ENCODE measurements around the gene TIFAB. TPM values are rescaled to one million over a fixed set of nuclear protein-coding genes. Genes with fewer than 3 reads are reported as not detected.
A peak's percentile ranks its signal among the peaks of the same experiment; 100 is the strongest.

TIFAB gene
- total RNA-seq, 1 donor from 2014 or later, result not detected

DNA sequence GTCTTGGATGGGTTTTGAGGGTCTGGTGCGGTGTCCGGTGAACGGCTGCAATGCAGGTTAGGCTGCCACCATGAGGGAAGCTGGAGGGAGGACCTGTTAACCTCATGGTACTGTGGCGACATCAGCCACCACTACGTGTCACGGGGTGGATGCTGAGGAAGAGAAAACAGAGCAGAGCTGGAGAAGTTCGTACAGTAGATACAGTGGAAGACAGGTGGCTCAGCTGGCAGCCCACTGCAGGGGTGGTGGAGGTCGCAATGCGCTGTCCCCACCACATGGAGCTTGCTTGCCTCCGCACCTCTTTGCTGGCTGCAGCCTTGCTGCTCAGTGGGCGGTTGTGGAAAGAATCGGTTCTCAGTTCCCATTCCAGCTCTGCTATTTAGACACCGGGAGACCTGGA, 7.8 kb downstream of the TIFAB start:
- no peak for DNase-seq (ENCODE audit: low read depth, low spot score)

DNA sequence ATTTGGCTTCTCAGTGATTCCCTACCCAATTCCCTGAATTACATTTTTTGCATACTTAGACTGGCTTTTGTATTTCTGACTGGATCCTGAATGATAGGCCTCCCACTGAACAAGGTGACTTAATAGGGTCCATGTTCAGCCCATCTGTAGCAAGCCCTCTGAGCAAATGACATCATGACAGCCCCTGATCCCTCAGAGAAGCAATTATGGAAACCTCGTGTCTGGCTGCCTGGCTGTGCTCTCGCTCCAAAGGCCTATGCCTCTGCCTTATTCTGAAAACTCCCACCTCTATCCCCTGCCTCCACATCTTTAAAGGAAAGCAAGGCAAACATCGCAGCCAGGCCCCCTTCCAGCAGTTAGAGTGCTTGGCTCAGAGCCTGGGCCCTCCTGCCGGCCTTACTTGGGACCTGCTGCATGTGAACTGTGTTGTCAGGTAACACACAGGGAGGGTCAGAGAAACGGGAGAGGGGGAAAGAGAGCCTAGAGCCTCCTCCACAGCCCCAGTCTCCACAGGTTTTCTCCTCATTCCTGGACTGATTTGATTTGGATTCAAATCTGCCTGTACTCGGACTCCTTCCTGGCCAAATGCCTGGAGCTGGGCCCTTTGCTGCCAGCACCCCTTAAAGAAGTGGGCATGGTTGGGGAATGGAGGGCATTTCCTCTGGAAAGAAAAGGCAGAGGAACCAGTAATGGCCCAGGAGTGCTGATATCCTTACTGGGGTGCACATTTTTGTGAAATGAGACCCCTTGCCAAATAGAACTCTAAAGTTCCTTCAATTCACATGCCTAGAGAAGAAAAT, 8.8 kb downstream of the TIFAB start:
- DNase-seq (ENCODE audit: low read depth, low spot score), result no peak

DNA sequence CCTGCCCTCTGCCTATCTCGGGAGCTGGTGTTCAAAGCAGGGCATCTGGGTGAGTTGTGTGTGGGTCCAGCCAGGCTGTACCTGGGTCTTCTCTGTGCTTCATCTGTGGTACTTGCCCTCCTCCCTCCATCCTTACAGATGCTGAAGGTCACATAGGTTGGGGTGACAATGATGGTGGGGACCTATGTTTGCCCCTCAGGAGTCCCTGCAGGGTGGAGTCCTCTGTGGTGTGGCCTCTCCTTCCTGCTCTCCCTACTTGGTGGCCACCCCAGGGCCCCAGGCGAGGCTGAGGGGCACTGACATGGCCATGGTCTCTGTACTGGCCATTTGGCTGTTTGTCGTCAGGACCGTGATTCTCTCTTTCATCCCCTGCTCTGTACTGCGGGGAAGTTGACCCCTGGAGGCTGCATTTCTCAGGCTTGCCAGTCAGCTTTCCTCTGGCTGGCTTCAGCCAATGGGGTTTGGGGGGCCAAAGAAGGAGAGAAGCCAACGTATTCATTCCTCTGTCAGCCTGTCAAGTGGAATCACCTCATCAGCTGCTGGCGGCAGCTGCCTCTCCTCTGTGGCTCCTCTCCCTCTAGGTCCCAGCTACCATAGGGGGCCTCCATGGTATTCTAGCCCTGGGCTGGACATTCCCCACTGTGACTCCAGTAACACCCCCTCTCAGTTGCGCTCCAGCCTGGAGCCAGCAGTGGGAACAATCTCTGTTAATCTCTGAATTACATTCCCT, 9.6 kb downstream of the TIFAB start:
- DNase-seq (ENCODE audit: low read depth, low spot score), result no peak

DNA sequence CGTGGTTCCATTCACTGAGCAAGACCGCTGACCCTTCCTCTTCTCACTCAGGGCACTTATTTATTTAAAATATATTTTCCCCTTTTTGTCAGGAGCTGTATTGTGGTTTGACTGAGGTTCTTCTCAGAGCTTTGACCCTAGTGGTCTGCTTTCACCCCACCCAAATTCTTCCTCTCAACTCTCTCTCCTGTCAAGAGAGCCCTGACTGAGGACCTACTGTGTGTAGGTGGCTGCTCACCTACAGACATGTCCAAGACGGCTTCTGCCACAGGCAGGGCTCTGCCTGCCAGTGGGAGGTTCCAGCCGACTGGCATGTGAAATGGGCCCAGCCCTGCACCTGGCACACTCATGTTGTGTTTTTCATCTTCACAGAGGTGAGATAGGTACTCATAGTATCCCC, 10.2 kb downstream of the TIFAB start:
- no peak for DNase-seq (ENCODE audit: low read depth, low spot score)

DNA sequence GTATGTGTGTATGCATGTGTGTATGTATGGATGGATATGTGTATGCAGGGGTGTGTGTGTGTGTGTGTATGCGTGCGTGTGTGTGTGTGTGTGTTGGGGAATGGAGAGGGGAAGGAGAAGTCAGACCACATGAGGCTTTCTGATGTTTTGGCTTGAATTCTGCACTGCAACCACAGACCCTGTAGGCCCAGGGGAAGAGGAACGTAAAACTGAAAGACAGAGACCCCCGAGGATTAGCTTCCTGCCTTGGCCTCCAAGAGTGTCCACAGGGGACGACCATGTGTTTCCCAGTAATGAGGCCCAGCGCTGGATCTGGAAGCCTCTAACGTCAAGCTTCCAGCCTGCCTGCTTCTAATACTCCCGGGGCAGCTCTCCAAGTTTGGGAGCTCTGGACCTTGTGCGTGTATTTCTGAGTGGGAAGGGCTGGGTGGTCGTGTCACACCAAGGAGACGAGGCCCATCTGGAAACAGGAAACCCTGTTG, 10.8 kb downstream of the TIFAB start:
- DNase-seq (ENCODE audit: low read depth, low spot score), result no peak

DNA sequence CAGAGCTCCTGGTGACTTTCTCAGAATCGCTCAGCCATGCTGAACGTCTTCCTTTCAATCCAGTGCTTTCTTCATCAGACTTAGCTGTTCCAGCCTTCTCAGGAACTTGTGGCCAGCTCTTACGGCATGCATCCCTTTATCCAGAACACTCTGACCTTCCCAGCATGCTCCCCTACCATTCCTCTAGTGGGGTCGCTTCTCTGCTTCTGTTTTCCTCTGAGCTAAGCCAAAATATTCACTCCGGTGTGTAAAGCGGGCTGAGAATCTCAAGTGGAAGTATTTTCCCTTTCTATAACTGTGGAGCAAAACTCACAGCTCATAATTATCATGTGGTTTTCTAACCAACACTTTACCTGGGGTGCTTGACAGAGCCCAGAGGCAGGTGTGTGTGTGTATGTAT, 11.2 kb downstream of the TIFAB start:
- no peak for DNase-seq (ENCODE audit: low read depth, low spot score)

DNA sequence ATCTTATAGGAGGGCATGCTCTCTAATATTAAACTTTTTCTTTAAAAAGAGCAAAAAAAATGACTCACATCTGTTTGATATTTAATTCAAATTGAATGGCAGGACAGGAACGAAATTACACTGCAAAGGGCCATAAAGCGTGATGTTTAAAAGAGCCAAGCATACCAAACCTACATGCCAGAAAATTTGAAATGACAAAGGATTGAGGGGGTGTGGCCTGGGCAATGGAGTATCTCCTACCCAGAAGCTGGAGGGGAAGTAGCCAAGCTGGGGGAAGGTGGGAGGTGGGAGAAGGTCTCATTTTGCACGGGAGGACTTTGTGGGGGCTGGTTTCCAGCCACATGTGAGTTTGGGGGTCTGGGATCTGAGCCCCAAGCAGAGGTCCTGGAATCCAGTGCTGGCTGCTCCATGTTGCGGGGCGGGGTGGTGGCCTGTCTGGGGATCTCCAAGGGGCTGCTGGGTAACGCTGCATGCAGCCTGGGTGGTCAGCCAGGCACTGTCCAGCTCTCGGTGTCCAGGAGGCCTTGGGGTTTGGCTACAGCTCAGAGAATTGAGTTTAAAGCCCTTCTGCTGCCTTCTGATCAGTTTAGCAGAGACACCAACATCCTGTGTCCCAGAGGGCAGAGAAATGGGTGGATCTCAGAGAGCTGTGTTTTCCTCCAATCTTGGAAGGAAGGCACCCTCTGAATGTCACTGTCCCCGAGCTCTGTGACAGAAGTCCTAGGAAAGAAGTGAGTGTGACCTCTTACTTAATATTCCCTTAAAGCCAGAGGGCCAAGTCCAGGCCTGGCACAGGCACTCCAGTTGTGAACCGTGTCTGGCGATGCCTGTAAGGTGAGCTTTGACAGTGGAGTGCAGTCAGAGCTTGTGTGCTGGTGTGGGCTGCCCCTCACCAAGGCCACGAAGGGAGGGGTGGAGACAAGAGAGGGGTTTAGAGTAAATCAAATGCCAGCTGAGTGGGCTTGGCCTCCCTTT, 12.6 kb downstream of the TIFAB start:
- no peak for DNase-seq (ENCODE audit: low read depth, low spot score)

DNA sequence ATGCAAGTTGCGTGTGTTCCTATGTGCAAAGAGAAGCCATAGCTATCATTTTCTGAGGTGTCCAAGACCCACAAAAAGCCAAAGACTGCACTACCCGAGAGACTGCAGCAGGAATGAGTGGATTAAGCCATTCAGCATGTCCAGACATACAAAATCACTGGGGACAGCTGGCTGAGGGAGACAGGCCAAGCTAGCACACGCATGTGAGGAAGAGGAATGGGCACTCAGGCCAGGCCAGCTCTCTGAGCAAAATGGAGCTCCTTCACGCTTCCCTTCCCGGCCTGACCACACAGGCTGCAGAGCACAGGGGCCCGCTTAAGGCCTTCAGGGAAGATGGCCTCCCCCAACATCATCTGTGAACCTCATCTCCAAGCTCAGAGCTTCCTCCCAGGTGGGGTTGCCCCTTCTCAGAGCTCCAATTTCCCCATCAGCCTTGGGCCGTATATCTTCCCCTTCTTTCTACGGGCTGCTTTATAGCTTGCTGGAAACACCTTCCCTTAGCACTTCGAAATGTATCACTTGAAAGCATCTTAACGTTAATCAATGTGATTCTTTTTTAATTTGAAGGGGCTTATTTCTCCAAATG, 13.4 kb downstream of the TIFAB start:
- no peak for DNase-seq (ENCODE audit: low read depth, low spot score)

DNA sequence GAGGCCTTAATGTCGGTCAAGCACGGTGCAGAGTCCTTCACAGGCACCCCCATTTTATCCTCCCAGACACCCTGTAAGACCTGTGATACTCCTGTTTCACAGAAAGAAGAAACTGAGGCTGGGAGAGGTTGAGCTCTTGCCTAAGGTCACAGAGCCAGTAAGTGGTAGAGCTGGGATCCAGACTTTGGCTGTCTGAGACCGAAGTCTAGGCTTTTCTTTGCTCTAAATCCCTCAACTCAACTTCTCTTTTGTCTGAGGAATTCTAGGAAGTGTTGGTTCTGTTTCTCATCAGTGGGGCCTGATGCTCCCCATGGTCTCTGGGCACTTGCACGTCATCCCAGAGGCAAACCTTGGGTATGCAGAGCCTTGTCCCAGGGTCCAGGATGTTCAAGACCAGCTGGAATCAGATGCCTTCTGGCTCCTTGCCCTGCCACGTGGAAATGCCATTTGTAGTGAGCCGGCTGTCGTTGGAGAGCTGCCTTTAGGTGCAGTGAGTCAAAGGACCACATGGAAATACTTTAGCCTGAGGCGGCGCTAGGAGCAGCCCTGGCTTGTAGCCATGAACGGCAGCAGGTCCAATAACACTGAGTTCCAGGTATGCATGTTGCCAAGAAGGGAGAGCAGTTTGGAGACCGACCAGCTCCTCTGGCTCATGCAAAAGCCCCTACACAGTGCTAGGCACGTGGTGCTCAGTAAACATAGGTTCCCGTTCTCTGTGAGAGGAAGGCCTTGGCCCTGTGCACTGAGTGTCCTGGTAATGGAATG, 14.2 kb downstream of the TIFAB start:
- peak; percentile 26 for DNase-seq (ENCODE audit: low read depth, low spot score)

DNA sequence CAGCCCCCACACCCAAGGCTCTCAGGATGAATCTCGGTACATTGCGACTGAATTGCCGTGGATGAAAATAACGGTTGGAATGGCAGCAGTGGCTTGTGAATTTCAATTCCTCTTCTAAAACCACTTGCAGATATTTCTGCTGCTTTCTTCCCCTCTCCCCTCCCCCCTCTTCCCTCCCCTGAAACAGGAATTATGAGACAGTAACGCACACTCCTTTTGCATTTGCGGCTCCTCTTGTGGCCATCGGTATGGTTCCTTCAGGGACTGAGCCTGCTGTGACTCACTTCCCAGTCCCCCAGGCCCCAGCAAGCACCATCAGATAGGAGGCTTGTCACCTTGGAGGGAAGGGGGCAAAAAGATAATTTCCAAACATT, 14.7 kb downstream of the TIFAB start:
- no peak for DNase-seq (ENCODE audit: low read depth, low spot score)

DNA sequence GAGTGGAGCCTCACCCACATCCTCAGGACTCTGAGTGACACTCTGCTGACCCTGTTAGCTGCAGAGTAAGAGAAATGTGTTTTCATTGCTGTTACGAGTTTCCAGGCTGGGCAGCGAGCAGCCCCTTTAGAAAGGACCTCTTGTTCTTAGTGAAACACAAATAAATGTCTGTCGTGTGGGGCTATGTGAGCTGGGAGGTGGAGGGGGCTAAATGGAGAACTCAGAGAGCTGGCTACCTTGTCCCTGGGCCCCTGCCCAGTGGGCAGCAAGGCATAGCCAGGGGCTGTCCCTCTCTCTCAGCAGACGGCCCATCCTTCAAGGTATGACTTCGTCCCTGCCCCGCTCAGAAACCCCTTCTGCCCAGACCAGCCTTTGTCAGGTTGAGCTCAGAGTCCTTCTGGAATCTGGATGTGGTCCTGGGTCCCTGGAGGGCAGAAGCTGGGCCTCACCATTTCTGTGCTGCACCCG, 15.2 kb downstream of the TIFAB start:
- DNase-seq (ENCODE audit: low read depth, low spot score), result no peak

DNA sequence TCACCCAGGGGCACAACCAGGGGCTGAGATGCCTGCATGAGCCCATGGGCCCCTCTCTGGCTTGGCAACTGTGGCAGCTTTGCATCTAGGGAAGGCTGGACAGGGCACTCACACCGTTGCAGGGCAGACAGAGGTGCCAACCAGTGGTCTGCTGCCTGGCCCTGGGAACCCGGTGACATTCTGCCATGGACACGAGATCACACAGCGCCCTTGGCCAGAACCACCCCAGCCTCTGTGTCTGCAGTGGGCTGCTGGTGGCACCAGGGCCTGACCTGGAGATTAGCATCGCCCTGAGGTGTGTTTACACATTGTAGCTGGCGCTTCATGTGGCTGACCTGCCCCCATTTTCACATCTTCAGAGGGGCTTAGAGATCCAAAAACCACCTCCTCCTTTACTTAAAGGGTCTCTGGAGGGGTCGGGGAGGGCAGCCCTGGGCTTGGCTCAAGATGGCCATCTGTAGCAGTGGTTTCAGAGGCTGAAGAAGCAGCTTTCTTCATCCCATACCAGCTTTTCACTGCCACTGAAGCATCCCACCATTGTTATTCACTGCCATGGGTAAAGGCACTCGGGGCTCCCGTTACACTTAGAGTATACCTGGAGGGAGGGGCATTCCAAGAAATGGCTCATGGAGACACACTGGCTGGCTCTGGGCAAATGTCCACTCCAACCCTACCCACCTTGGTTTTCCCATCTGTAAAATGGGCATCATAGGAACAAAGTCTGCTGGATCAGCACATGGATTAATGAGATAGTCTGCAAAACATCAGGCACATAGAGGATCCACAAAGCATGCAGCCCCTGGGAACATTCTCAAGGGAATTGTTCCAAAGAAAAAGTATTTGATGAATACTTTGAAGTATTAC, 16.5 kb downstream of the TIFAB start:
- DNase-seq (ENCODE audit: low read depth, low spot score), result no peak

DNA sequence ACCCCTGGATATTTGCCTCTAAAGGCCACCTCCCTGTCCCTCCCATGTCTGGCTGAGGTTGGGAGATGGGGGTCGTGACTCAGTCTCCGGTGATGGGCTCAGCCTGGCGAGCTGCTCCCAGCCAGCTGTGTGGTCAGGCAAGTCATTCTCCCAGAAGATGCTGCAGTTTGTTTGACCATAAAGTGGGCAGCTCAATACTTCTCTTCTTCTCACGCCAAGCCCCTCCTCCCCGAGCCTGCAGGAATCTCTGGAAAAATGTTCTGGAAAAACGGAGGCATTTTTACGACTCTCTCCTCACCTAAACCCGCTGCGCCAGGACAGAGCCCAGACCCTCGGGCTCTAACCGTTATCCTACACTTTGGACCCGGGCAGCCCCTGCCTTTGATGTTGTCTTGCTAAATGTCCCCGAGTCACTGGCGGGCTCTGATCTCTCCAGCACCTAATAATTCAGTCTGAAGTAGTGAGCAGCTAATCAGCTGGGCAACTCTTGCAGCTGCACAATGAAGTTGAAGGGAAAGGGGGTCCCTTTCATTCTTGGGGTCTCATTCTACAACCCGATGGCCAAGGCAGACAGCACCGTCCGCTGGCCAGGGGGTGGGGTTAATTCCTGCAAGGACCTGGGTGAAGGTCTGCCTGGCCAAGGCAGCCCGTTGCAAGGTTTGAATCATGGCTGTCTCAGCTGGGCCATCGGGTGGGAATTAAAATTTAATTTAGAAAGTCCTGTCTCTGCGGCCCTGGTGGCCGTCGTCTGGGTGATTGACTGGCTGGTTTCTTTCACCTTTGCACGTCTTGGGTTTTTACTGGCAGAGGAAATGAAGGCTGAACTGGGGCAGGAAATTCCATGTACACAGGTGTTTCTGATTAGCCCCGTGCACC, 17.3 kb downstream of the TIFAB start:
- no peak for DNase-seq (ENCODE audit: low read depth, low spot score)

DNA sequence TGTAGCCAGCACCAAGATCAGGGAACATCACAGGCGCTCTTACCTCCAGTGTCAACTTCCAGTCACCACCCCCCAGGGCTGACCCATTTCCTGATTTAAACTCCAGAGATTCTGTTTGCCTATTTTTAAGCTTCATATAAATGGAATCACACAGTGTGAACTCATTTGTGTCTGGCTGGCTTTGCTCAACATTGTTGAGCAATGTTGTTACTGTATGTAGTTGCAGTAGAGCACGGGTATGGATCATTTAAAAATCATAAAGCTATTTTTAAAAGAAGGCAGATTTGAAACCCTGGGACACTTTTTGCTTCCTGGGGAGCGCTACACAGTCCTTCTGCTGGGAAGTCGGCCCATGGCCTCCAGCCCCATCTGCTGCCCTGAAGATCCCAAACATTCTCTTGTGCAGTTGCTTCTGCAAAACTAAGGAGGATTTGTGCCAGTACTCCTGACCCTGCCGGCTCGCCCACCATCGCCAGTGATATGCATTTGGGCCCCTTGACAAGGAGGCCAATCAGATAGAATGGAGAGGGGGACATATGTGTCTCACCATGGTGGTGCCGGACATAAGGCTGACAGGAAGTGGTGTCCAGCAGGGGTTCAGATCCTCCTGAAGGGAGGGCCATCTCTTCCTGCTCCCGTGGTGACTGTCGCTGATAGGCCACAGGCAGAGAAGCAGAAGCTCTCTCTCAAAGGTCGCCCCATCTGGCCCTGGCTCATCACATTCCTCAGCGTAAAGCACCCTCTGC, 18.3 kb downstream of the TIFAB start:
- DNase-seq (ENCODE audit: low read depth, low spot score), result no peak

DNA sequence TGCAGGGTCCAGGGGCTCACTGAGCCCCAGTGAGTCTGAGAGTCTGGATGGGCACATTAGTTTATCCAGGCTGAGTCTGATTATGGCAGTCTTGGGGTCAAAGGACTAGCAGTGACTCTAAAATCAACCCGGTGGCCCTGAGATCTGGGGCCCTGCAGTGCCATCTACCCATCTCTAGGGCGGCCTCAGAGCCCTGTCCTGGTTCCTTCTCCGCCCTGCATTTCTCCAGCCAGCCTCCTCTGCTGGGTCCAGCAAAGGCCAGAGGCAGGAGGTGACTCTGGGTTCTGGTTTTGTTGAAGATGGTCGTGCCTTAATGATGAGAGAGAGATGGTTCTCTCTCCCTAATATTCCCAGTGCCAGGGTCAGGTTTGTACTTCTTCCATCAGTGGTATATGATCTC, 20.0 kb downstream of the TIFAB start:
- DNase-seq (ENCODE audit: low read depth, low spot score), result no peak

DNA sequence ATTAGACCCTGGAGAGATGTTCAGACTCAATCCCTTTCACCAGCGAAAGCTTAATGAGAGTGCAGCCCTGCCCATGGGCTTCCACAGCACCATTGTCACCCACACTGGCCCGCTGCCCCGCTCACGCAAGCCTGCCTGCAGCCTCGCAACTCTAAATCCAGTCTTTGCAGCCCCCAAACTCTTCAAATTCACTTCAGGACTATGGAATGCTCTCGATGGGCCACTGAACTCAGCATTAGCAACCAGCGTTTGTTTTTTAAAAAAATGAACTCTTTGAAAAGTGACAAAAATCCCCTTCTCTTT, 22.1 kb downstream of the TIFAB start:
- DNase-seq (ENCODE audit: low read depth, low spot score), result no peak

DNA sequence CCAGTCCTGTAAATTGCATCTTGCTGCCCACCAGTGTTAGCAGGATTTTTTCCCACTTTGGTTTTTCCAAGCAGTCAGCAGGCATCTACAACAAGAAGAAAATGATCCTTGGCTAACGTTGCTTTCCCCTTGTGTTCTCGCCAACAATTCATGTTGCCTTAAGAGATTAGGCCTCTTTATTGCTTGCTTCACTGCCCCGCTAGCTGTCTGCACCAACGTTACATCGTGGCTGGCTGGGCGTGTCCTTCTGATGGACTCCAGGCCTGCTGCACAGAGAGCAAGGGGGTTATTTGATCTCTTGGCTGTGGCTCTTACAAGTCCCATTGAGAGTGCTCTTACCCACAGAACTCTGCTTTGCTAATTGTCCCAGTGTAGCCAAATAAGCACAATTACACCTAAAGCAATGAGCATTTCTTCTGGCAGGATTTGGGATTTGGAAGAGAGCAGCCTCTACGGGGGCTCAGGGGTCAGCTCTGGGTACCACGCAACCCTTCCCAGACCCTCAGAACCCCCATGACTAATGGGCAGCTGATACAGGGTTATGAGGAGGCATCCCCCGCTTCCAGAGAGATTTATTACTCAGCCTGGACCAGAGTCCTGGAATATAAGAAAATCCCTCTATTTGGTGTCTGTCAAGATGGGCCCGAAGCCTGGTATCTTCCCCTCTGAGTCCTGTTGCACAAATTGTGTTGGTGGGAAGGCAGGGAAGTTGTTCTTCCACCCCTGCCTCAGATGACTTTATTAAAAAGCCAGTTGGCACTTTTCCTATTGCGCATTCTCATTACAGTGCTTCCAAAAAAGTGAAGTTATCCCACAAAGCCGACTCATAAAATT, 22.6 kb downstream of the TIFAB start:
- DNase-seq (ENCODE audit: low read depth, low spot score), result no peak

Measured in pulmonary artery endothelial cell (primary cell).